Motor neuron (in vitro differentiated cells): ENCODE measurements around the gene P3H4. TPM values are rescaled to one million over a fixed set of nuclear protein-coding genes. Genes with fewer than 3 reads are reported as not detected.

Experiments used
- ATAC-seq, 8 experiments: fragments of 200-7000 bp; cut with Tn5 transposase; replicated peaks in 6 of 8; 2 replicates each; pipeline ENCODE4 v1.8.0; 2021; ENCODE audit warnings: mild to moderate bottlenecking in 8 of 8, moderate library complexity in 8 of 8
- H3K27ac ChIP-seq, 2 donors: fragments of 250-450 bp; sonication (Bioruptor Pico); 2 replicates each; pipeline ENCODE4 v1.9.0; 2021; ENCODE audit warnings: antibody characterized with exemption in 2 of 2, mild to moderate bottlenecking in 2 of 2, moderate library complexity in 1 of 2
- H3K4me1 ChIP-seq, 2 donors: fragments of 250-450 bp; sonication (Bioruptor Pico); replicated peaks in 1 of 2; 2 replicates each; pipeline ENCODE4 v1.6.1; 2021; ENCODE audit warnings: antibody characterized with exemption in 2 of 2, mild to moderate bottlenecking in 2 of 2, moderate library complexity in 1 of 2
- H3K4me3 ChIP-seq, 5 donors: fragments of 250-450 bp; sonication (Bioruptor Pico); 2 replicates each; pipeline ENCODE4 v1.9.0; 2021; ENCODE audit warnings: antibody characterized with exemption in 5 of 5, mild to moderate bottlenecking in 5 of 5, moderate library complexity in 4 of 5
- WGBS, 10 experiments: fragments of 450-650 bp; shearing (Covaris generic); methylation state at CpG; one replicate each; pipeline ENCODE4 v1.0.0; 2022; 5-methylcytosine and 5-hydroxymethylcytosine counted together
- in situ Hi-C, 9 experiments: fragments of 400-800 bp; cut with MboI; loops; one replicate each; pipeline ENCODE4 v1.15.0; 2021; ENCODE audit warnings: low sequenced_read_pairs in 9 of 9, low pct_unique_long_range_greater_than_20kb in 2 of 9; ENCODE audit not compliant: unreplicated experiment in 9 of 9
- total RNA-seq, 8 experiments: library from RNA; unstranded; fragments of 300-600 nt; gene quantifications; 2 replicates each; pipeline versions ENCODE4 v1.2.3 to v1.2.4, GENCODE V29; 2022

The P3H4 gene
- total RNA-seq, 8 experiments from 2014 or later = 13.4 to 50.3 (median 20.3) TPM

GRCh38 chr17:41771389-41772206, 40.2 kb downstream of the P3H4 start:
- WGBS, 10 experiments = 50 to 100% (median 84%) methylated on average over 2 to 7 of the region's 17 CpGs; no CpG with 5 or more reads in 6 of the 10 experiments
- ATAC-seq = no peak
- Histone ChIP-seq H3K27ac (no peak overlapping the region), H3K4me1 (peaks cover 27 to 34% of the 10 kb centered on the region in 2 donors), H3K4me3 (no peak overlapping the region)
- in situ Hi-C loops = no loop called here

DNA sequence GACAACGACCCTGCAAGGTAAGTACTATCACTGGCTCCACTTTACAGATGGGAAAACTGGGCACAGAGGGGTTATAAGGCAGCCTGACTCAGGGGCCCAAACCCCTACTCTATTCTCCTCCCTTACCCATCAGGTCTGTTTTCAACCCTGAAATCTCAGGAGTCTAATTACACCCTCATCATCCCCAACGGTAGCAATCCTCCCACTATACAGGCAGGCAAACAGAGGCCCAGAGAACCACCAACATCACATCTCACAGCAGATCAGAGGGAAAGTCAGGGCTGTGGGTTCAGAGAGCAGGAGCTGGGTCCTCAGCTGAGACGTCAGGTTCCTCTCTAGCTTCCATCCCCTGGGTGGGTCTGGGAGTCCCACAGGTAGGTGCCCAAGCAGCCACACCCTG, 41.8 kb downstream of the P3H4 start:
- Histone ChIP-seq H3K27ac (no peak overlapping the region), H3K4me3 (no peak overlapping the region), H3K4me1 (peaks cover 18 to 23% of the 10 kb centered on the region in 2 donors)
- WGBS, 10 experiments = 36 to 100% (median 87%) methylated on average over 1 to 3 of the region's 3 CpGs; no CpG with 5 or more reads in 2 of the 10 experiments
- no peak for ATAC-seq
- in situ Hi-C loops = no loop called here

DNA sequence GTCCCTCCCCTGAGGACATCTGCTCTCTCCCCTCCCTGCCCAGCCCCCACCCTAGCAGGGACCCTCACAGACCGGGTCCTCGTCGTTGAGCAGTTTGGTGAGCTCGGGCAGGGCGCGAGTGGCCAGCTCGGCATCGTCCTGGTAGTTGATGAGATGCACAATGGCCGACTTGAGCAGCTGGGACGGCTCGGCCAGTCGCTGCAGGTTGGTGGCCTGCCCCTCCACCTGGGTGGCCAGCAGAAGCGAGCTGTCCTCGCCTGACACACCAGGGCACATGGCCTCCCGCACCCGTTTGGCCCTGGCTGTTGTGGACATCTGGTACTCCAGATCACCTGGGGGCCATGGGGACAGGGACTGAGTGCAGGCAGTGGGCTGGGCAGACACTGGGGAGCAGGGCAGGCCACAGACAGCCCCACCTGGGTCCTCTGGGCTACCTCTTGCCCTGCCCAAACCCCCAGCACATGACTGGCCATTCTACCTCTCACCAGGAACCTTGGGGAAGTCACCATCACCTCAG, 42.3 kb downstream of the P3H4 start:
- in situ Hi-C loops = no loop called here
- WGBS, 10 experiments = no CpG with 5 or more reads among the region's 16 CpGs
- Histone ChIP-seq H3K4me1 (peaks cover 18 to 19% of the 10 kb centered on the region in 2 donors), H3K4me3 (no peak overlapping the region), H3K27ac (no peak overlapping the region)
- no peak for ATAC-seq

DNA sequence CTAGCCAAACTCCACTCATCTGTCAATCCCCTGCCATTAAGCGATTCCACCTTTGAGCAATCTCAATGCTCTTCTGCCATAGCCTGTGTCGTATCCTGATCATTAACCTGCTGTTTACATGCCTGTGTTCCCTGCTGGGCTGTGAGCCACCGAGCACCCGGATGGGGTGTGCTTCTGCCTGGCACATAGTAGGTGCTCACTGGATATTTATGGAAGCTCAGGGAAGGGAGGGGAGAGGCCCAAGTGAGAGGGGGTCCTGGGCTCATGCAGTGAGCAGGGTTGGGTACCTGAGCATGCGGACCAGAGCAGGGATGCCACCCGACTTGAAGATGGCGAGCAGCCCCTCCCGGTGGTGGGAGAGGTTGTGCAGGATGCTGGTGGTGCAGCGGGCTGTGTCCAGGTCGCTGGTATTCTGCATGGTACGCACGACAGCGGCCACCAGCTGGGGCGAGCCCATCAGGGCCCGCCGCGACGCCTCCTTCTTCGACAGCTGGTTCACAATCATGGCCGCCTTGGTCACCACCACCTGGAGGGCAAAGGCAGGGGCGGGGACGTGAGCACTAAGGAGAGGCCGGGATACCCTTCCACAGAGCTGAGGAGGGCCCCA, 43.0 kb downstream of the P3H4 start:
- Histone ChIP-seq H3K4me3 (no peak overlapping the region), H3K27ac (no peak overlapping the region), H3K4me1 (peaks cover 13 to 14% of the 10 kb centered on the region in 2 donors)
- in situ Hi-C loops = no loop called here
- ATAC-seq = no peak
- WGBS, 10 experiments = 92 to 100% (median 94%) methylated on average over 1 to 3 of the region's 23 CpGs; no CpG with 5 or more reads in 5 of the 10 experiments

DNA sequence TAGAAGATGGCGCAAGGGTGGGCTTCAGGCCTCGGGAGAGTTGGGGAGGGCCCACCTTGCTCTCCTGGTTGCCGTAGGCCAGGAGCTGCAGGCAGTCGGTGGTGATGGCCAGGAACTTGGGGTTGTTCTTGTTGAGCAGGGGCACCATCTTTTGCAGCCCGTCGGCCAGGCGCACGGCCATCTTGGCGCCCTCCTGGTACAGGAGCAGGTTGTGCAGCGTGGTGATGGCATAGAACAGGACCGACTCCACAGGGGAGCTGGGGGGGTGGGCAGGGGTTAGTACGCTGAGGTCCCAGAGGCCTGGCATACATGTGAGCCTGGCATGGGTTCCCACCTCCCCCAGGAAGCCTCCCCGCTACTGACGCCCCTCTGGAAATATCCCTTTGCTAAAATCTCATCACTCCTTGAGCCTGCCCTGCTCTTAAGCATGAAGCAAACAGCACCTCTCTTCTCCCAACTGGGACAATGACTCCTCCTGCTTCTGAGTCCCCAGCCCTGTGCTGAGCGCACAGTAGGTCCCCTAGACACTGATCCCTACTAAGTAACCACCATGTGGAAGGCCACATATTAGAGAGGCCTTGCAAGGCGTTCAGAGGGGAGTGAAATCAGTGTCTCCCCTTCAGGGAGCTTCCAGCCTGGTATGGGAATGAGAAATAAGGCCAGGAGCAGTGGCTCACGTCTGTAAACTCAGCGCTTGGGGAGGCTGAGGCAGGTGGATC, 44.3 kb downstream of the P3H4 start:
- 60 to 100% (median 98%) methylated on average over 1 to 9 of the region's 18 CpGs; no CpG with 5 or more reads in 6 of the 10 experiments for WGBS, 10 experiments
- no peak for ATAC-seq
- in situ Hi-C loops = no loop called here
- Histone ChIP-seq H3K27ac (no peak overlapping the region), H3K4me3 (no peak overlapping the region), H3K4me1 (peaks cover 1% of the 10 kb centered on the region in 2 donors)

DNA sequence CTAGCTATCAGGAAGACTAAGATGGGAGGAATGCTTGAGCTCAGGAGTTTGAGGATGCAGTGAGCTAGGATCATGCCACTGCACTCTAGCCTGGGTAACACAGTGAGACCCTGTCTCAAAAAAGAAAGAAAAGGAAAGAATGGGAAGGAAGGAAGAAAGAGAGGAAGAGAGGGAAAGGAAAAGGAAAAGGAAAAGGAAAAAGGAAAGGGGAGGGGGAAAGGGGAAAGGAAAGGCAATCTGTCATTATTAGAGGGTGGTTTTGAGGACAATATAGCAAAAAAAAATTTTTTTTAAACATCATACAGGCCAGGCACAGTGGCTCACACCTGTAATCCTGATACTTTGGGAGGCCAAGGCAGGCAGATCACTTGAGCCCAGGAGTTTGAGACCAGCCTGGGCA, 45.6 kb downstream of the P3H4 start:
- no peak overlapping the region for H3K27ac ChIP-seq
- in situ Hi-C loops = no loop called here
- no peak for ATAC-seq
- H3K4me1 ChIP-seq = no peaks in the 10 kb centered on the region
- H3K4me3 ChIP-seq = no peak overlapping the region

- no peak overlapping the region for H3K27ac ChIP-seq
- no peak overlapping the region for H3K4me3 ChIP-seq
- in situ Hi-C loops = no loop called here
- no peak for ATAC-seq
- H3K4me1 ChIP-seq = no peaks in the 10 kb centered on the region
- WGBS, 10 experiments = 60 to 100% (median 90%) methylated on average over 1 to 4 of the region's 8 CpGs; no CpG with 5 or more reads in 4 of the 10 experiments
Measured at GRCh38 chr17:41763327-41763726, 48.4 kb downstream of the P3H4 start.

DNA sequence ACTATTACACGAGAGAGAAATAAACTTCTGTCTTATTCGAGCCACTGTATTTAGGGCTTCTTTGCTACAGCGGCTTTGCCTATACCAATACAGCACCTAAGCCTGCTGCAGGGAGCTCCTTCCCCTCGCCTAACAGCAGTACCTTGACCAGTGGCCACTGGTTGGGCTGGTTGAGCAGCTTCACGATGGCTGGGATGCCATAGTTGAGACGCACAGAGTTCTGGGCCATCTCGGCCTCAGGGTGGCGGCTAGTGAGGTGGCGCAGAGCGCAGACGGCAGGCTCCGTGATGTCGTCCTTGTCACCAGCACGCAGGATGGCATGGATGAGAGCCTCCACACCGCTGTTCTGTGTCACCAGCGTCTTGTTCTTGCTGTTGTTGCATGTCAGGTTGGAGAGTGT, 48.9 kb downstream of the P3H4 start:
- Histone ChIP-seq H3K4me3 (no peak overlapping the region), H3K27ac (no peak overlapping the region), H3K4me1 (no peaks in the 10 kb centered on the region)
- in situ Hi-C loops = no loop called here
- 57 to 100% (median 91%) methylated on average over 1 to 15 of the region's 16 CpGs; no CpG with 5 or more reads in 4 of the 10 experiments for WGBS, 10 experiments
- no peak for ATAC-seq

DNA sequence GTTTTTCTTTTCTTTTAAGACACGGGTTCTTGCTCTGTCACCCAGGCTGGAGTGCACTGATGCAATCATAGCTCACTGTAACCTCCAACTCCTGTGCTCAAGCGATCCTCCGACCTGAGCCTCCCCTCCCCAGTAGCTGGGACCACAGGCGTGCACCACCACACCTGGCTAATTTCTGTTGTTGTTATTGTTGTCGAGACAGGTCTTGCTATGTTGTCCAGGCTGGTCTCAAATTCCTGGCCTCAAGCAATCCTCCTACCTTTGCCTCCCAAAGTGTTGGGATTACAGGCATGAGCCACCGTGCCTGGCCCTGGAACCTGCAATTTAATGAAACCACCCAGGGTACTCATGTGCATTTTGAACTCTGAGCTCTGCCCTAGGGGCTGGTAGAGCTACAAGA, 49.4 kb downstream of the P3H4 start:
- WGBS, 10 experiments = 40 to 100% (median 83%) methylated on average over 1 to 5 of the region's 6 CpGs; no CpG with 5 or more reads in 2 of the 10 experiments
- in situ Hi-C loops = no loop called here
- Histone ChIP-seq H3K27ac (no peak overlapping the region), H3K4me1 (no peaks in the 10 kb centered on the region), H3K4me3 (no peak overlapping the region)
- no peak for ATAC-seq

DNA sequence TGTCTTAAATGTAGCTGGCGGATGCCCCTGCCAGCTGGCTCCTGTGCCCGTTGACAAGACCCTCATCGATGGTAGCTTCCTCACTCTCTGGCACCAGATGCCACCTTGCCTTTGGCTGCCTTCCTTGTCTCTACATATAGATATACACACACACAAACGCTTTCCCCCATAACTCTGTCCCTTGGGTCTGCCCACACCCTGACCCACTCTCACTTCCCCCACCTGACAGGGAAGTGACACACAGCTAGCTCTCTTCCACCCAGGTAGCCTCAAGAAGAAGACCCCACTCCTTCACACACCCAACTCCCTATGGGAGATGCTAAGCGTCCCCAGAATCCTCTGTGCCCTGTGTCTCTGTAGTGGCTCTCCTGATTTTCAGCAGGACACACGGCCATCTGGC, 50.9 kb downstream of the P3H4 start:
- Histone ChIP-seq H3K4me3 (no peak overlapping the region), H3K27ac (no peak overlapping the region), H3K4me1 (no peaks in the 10 kb centered on the region)
- in situ Hi-C loops = no loop called here
- WGBS, 10 experiments = 80 to 100% (median 100%) methylated on average over 1 to 2 of the region's 6 CpGs; no CpG with 5 or more reads in 7 of the 10 experiments
- ATAC-seq = no peak

GRCh38 chr17:41758601-41759000, 53.1 kb downstream of the P3H4 start:
- Histone ChIP-seq H3K4me1 (no peaks in the 10 kb centered on the region), H3K4me3 (no peak overlapping the region), H3K27ac (no peak overlapping the region)
- in situ Hi-C loops = no loop called here
- WGBS, 10 experiments = 60 to 100% (median 88%) methylated on average over 1 to 4 of the region's 9 CpGs; no CpG with 5 or more reads in 5 of the 10 experiments
- ATAC-seq = peak in 1 of 8 experiments; percentile 49

GRCh38 chr17:41754066-41754465, 57.7 kb downstream of the P3H4 start:
- no peak overlapping the region for H3K4me3 ChIP-seq
- 80 to 89% methylated on average over 4 to 6 of the region's 12 CpGs; no CpG with 5 or more reads in 8 of the 10 experiments for WGBS, 10 experiments
- H3K27ac ChIP-seq = no peak overlapping the region
- H3K4me1 ChIP-seq = no peaks in the 10 kb centered on the region
- peak in 1 of 8 experiments; percentile 14 for ATAC-seq
- in situ Hi-C loops = no loop called here
